CD14-positive monocyte (primary cell): ENCODE results near the gene KIF26B. TPM values are rescaled to one million over a fixed set of nuclear protein-coding genes. Genes with fewer than 3 reads are reported as not detected.

Experiments used
- DNase-seq, 3 donors: peaks; one replicate each; pipeline ENCODE4 v3.0.0-alpha.2; 2011 to 2022
- H2AFZ ChIP-seq: 2 replicates; pipeline ENCODE4 v1.6.0; 2012; ENCODE audit warnings: mild to moderate bottlenecking, low read depth, low read length, inconsistent platforms; ENCODE audit not compliant: insufficient read depth, poor library complexity, severe bottlenecking
- H3K27ac ChIP-seq, 2 donors: 1 replicate in 1 of 2; 2 replicates in 1 of 2; pipeline ENCODE4 v1.5.1; 2012 to 2013; ENCODE audit warnings: low read length in 2 of 2, control low read depth in 1 of 2, inconsistent platforms in 1 of 2, low read depth in 1 of 2, mild to moderate bottlenecking in 1 of 2
- H3K27me3 ChIP-seq, 2 donors: one replicate each; pipeline versions ENCODE4 v1.6.0 to v1.6.1; 2011 to 2013; ENCODE audit warnings: low read length in 2 of 2; ENCODE audit not compliant: control insufficient read depth in 2 of 2, insufficient read depth in 2 of 2
- H3K36me3 ChIP-seq, 2 donors: replicated peaks in 1 of 2; 1 replicate in 1 of 2; 2 replicates in 1 of 2; pipeline versions ENCODE4 v1.5.1 to v1.6.1; 2012 to 2013; ENCODE audit warnings: low read length in 2 of 2, control low read depth in 1 of 2, inconsistent platforms in 1 of 2, mild to moderate bottlenecking in 1 of 2; ENCODE audit not compliant: insufficient read depth in 2 of 2, control insufficient read depth in 1 of 2
- H3K4me1 ChIP-seq, 2 donors: 1 replicate in 1 of 2; 2 replicates in 1 of 2; pipeline versions ENCODE4 v1.5.1 to v1.6.1; 2012 to 2013; ENCODE audit warnings: low read length in 2 of 2, control low read depth in 1 of 2, inconsistent platforms in 1 of 2, mild to moderate bottlenecking in 1 of 2, moderate library complexity in 1 of 2; ENCODE audit not compliant: insufficient read depth in 2 of 2, control insufficient read depth in 1 of 2
- H3K4me2 ChIP-seq: replicated peaks from 2 replicates; pipeline ENCODE3; 2012; ENCODE audit warnings: low read length, moderate library complexity, mild to moderate bottlenecking; ENCODE audit not compliant: poor library complexity, severe bottlenecking; ENCODE audit errors: extremely low read depth
- H3K4me3 ChIP-seq, 3 experiments: fragments of 200-600 bp in 1 of 3; sonication (generic) in 1 of 3; replicated peaks in 1 of 3; 1 replicate in 2 of 3; 2 replicates in 1 of 3; pipeline ENCODE4 v1.5.1; 2011 to 2013; ENCODE audit warnings: low read length in 3 of 3, mild to moderate bottlenecking in 3 of 3, control low read depth in 2 of 3, low read depth in 2 of 3, inconsistent platforms in 1 of 3, moderate library complexity in 1 of 3
- H3K79me2 ChIP-seq: 2 replicates; pipeline ENCODE4 v1.6.0; 2012; ENCODE audit warnings: mild to moderate bottlenecking, control low read depth, inconsistent platforms, low read length, moderate library complexity; ENCODE audit not compliant: insufficient read depth
- H3K9ac ChIP-seq: 2 replicates; pipeline ENCODE4 v1.6.0; 2017; ENCODE audit warnings: low read length, mild to moderate bottlenecking; ENCODE audit not compliant: insufficient read depth, poor library complexity, severe bottlenecking
- H3K9me3 ChIP-seq, 2 donors: replicated peaks in 1 of 2; 1 replicate in 1 of 2; 2 replicates in 1 of 2; pipeline versions ENCODE4 v1.5.1 to v1.6.1; 2012 to 2013; ENCODE audit warnings: low read length in 2 of 2, control low read depth in 1 of 2; ENCODE audit not compliant: control insufficient read depth in 1 of 2, insufficient read depth in 1 of 2
- H4K20me1 ChIP-seq: 2 replicates; pipeline ENCODE4 v1.6.0; 2012; ENCODE audit warnings: mild to moderate bottlenecking, low read length, control low read depth, moderate library complexity; ENCODE audit not compliant: insufficient read depth
- H3K27ac Mint-ChIP-seq, 7 donors: one replicate each; pipeline ENCODE4 v1.8.0; 2020; ENCODE audit warnings: mild to moderate bottlenecking in 7 of 7, mixed read lengths in 7 of 7, moderate library complexity in 6 of 7, inconsistent platforms in 2 of 7
- H3K27me3 Mint-ChIP-seq, 3 donors: one replicate each; pipeline ENCODE4 v1.8.0; 2021 to 2022; ENCODE audit warnings: low read depth in 3 of 3, mild to moderate bottlenecking in 3 of 3, mixed read lengths in 3 of 3, moderate library complexity in 3 of 3, inconsistent platforms in 1 of 3
- H3K36me3 Mint-ChIP-seq, 2 donors: one replicate each; pipeline ENCODE4 v1.8.0; 2020; ENCODE audit warnings: mixed read lengths in 2 of 2, inconsistent platforms in 1 of 2, mild to moderate bottlenecking in 1 of 2
- H3K4me1 Mint-ChIP-seq: one replicate; pipeline ENCODE4 v1.8.0; 2020; ENCODE audit warnings: mild to moderate bottlenecking, mixed read lengths
- H3K4me3 Mint-ChIP-seq, 2 donors: one replicate each; pipeline ENCODE4 v1.8.0; 2020; ENCODE audit warnings: mild to moderate bottlenecking in 2 of 2, mixed read lengths in 2 of 2, moderate library complexity in 1 of 2
- H3K9me3 Mint-ChIP-seq, 7 donors: one replicate each; pipeline ENCODE4 v1.8.0; 2020 to 2022; ENCODE audit warnings: mixed read lengths in 7 of 7, mild to moderate bottlenecking in 6 of 7, moderate library complexity in 6 of 7, inconsistent platforms in 2 of 7
- WGBS: methylation state at CpG from one replicate; pipeline ENCODE4 v1.1.5; 2013; ENCODE audit warnings: missing lambda C conversion rate; ENCODE audit not compliant: insufficient coverage; 5-methylcytosine and 5-hydroxymethylcytosine counted together
- intact Hi-C, 2 donors: fragments of 100-400 bp; cut with micrococcal nuclease; formaldehyde crosslinking; loops; one replicate each; pipeline versions ENCODE4 v1.15.0 to v1.15.1; 2023
- polyA plus RNA-seq, 3 donors: library from polyadenylated mRNA; depleted of rRNA in 1 of 3; unstranded in 2 of 3; stranded (reverse) in 1 of 3; fragments of 300-500 nt in 2 of 3; fragments of >200 nt in 1 of 3; fragmentation: Illumina TruSeq in 2 of 3; gene quantifications; 1 replicate in 2 of 3; 2 replicates in 1 of 3; pipeline ENCODE4 v1.2.3, GENCODE V29; 2012 to 2021
- TF ChIP-seq, protein P1 (sequence below): fragments of 200-600 bp; IDR thresholded peaks from one replicate; pipeline ENCODE4 v1.8.0; 2022; ENCODE audit warnings: antibody characterized with exemption, mild to moderate bottlenecking

KIF26B gene
- polyA plus RNA-seq, 3 donors: 0.01 to 0.05 TPM; not detected in 1

DNA sequence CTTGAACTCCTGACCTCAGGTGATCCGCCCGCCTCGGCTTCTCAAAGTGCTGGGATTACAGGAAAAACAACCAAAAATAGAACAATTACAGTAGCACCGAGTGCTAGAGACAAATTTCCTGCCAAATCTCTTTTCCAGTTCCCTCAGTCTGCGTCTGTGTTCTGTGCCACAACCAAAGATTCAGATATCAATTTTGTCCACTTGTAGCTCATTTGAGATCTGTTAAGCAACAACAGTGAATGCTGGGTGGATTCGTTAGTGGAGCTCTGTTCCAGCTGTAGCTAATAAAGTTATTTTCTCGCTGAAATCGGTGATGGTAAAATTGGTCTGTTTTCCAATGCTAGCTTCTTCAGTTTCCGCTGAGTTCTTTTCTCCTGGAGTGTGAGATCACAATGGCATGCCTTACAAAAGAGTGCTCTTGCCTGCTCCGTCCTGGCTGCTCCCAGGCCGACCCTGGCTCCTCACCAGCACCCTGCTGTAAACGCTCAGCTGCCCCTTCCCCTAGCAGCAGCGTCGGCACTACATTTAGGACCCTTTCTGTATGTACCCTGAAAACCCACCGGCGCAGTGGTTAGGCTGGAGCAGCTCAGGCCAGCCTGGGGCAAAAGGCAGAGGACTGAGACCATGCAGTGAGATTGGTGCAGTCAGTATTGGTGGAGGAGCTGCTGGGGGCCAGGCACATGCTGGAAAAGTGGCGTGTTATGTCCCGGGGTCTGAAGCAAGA lies 395.4 kb downstream of the KIF26B start:
- 83% methylated on average over 17 of the region's 18 CpGs for WGBS
- H3K27ac Mint-ChIP-seq: no peak overlapping the region
- no peak overlapping the region for H2AFZ ChIP-seq

DNA sequence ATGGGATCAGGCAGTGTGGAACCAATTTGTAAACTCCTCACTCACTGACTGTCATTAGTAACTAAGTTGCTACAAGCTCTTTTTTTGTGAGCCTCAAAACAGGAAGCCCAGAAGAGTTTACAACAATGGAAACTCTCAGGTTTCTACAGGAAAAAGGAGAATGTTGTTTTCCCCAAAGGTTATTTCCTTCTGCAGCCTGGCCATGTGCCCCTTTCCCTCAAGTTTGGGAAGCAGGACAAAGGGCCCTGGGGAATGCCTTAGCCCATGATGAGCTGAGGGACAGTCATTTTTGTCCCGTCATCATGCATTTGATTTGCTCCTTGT lies 395.9 kb downstream of the KIF26B start:
- TF ChIP-seq, protein P1, sequence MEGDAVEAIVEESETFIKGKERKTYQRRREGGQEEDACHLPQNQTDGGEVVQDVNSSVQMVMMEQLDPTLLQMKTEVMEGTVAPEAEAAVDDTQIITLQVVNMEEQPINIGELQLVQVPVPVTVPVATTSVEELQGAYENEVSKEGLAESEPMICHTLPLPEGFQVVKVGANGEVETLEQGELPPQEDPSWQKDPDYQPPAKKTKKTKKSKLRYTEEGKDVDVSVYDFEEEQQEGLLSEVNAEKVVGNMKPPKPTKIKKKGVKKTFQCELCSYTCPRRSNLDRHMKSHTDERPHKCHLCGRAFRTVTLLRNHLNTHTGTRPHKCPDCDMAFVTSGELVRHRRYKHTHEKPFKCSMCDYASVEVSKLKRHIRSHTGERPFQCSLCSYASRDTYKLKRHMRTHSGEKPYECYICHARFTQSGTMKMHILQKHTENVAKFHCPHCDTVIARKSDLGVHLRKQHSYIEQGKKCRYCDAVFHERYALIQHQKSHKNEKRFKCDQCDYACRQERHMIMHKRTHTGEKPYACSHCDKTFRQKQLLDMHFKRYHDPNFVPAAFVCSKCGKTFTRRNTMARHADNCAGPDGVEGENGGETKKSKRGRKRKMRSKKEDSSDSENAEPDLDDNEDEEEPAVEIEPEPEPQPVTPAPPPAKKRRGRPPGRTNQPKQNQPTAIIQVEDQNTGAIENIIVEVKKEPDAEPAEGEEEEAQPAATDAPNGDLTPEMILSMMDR: no peak
- no peaks in the 10 kb centered on the region for H3K27me3 ChIP-seq
- DNase-seq: no peak
- H3K4me1 ChIP-seq: no peaks in the 10 kb centered on the region
- H3K36me3 Mint-ChIP-seq: peaks cover 0 to 3% of the 10 kb centered on the region in 2 donors
- H3K4me3 ChIP-seq: no peak overlapping the region
- no peaks in the 10 kb centered on the region for H4K20me1 ChIP-seq
- H3K4me2 ChIP-seq: no peak overlapping the region
- H3K27me3 Mint-ChIP-seq: peaks cover 15 to 30% (median 16%) of the 10 kb centered on the region in 3 donors
- no peak overlapping the region for H2AFZ ChIP-seq
- H3K79me2 ChIP-seq: no peaks in the 10 kb centered on the region
- H3K27ac Mint-ChIP-seq: no peak overlapping the region
- H3K9me3 Mint-ChIP-seq: peaks cover 0 to 3% (median 0%) of the 10 kb centered on the region in 7 donors
- no peak overlapping the region for H3K27ac ChIP-seq
- H3K36me3 ChIP-seq: no peaks in the 10 kb centered on the region
- no peak overlapping the region for H3K9ac ChIP-seq
- no peak overlapping the region for H3K4me3 Mint-ChIP-seq
- intact Hi-C loops: no loop called here
- no peaks in the 10 kb centered on the region for H3K4me1 Mint-ChIP-seq
- no CpG with 5 or more reads among the region's 1 CpG for WGBS
- peaks cover 0 to 3% of the 10 kb centered on the region in 2 donors for H3K9me3 ChIP-seq

More for the DNA sequence above, 395.4 kb downstream of the KIF26B start:
- TF ChIP-seq, protein P1: no peak
- Mint-ChIP-seq H3K36me3 (peaks cover 0 to 3% of the 10 kb centered on the region in 2 donors), H3K9me3 (peaks cover 0 to 2% (median 0%) of the 10 kb centered on the region in 7 donors), H3K27me3 (peaks cover 15 to 27% (median 16%) of the 10 kb centered on the region in 3 donors), H3K4me3 (no peak overlapping the region), H3K4me1 (no peaks in the 10 kb centered on the region)
- no peak overlapping the region for H3K27ac ChIP-seq
- H3K36me3 ChIP-seq: no peaks in the 10 kb centered on the region
- no peaks in the 10 kb centered on the region for H3K27me3 ChIP-seq
- intact Hi-C loops: no loop called here
- no peak overlapping the region for H3K4me2 ChIP-seq
- H4K20me1 ChIP-seq: no peaks in the 10 kb centered on the region
- no peaks in the 10 kb centered on the region for H3K79me2 ChIP-seq
- H3K4me3 ChIP-seq: no peak overlapping the region
- H3K4me1 ChIP-seq: no peaks in the 10 kb centered on the region
- peaks cover 0 to 3% of the 10 kb centered on the region in 2 donors for H3K9me3 ChIP-seq
- DNase-seq: no peak
- no peak overlapping the region for H3K9ac ChIP-seq
